Left hindlimb (tissue), 1 donor: ENCODE measurements around the gene TFCP2L1.

Experiments
- DNase-seq: peaks from one replicate; pipeline ENCODE4 v3.0.0-alpha.2; 2018

Gene TFCP2L1

GRCh38 chr2:121218386-121218938 is 66.5 kb downstream of the TFCP2L1 start:
- no peak for DNase-seq

- no peak for DNase-seq
Observed at GRCh38 chr2:121217627-121218026, 67.4 kb downstream of the TFCP2L1 start.

- DNase-seq, result no peak
Observed at GRCh38 chr2:121214296-121214695, 70.7 kb downstream of the TFCP2L1 start.

- DNase-seq, result no peak
Observed at GRCh38 chr2:121213386-121213785, 71.6 kb downstream of the TFCP2L1 start.

- DNase-seq, result no peak
Observed at GRCh38 chr2:121212661-121213325, 72.2 kb downstream of the TFCP2L1 start.

- no peak for DNase-seq
Observed at GRCh38 chr2:121211689-121212151, 73.3 kb downstream of the TFCP2L1 start.

- no peak for DNase-seq
Observed at GRCh38 chr2:121211251-121211650, 73.8 kb downstream of the TFCP2L1 start.

GRCh38 chr2:121210691-121211090 is 74.3 kb downstream of the TFCP2L1 start:
- no peak for DNase-seq

GRCh38 chr2:121209014-121209610 is 75.9 kb downstream of the TFCP2L1 start:
- DNase-seq, result no peak

- DNase-seq, result no peak
Observed at GRCh38 chr2:121207494-121207893, 77.5 kb downstream of the TFCP2L1 start.

GRCh38 chr2:121205321-121205942 is 79.6 kb downstream of the TFCP2L1 start:
- no peak for DNase-seq

GRCh38 chr2:121203591-121204249 is 81.3 kb downstream of the TFCP2L1 start:
- DNase-seq, result no peak

GRCh38 chr2:121202541-121203310 is 82.3 kb downstream of the TFCP2L1 start:
- no peak for DNase-seq

GRCh38 chr2:121201796-121202195 is 83.2 kb downstream of the TFCP2L1 start:
- no peak for DNase-seq

- no peak for DNase-seq
Observed at GRCh38 chr2:121200419-121201315, 84.3 kb downstream of the TFCP2L1 start.

GRCh38 chr2:121200011-121200347 is 85.0 kb downstream of the TFCP2L1 start:
- DNase-seq, result no peak

GRCh38 chr2:121199281-121200010 is 85.6 kb downstream of the TFCP2L1 start:
- DNase-seq, result no peak

- no peak for DNase-seq
Observed at GRCh38 chr2:121197369-121198091, 87.5 kb downstream of the TFCP2L1 start.

GRCh38 chr2:121196849-121197155 is 88.2 kb downstream of the TFCP2L1 start:
- DNase-seq, result no peak

- DNase-seq, result no peak
Observed at GRCh38 chr2:121196132-121196848, 88.7 kb downstream of the TFCP2L1 start.
